Measurements from ENCODE around the gene GTPBP1.

GTPBP1 gene

DNA sequence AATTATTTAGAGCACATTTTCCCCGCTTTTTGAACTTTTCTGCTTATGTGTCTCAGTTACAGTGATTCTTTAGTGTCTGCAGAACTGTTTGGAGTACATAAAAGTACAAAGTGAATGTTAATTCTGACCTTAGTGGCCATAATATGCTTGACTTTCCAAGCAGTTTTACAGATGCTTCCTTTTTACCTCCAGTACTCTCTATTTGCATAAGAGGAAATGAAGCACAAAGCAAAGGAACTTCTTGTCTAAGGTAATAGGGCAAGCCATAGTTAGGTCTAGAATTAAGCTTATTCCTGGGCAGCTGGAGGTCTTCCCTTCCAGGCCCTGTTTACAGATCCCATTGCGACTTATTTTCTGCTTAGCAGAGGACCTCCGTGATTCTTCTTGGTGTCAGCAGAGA is 3.6 kb downstream of the GTPBP1 start:
- TF ChIP-seq, protein P1, sequence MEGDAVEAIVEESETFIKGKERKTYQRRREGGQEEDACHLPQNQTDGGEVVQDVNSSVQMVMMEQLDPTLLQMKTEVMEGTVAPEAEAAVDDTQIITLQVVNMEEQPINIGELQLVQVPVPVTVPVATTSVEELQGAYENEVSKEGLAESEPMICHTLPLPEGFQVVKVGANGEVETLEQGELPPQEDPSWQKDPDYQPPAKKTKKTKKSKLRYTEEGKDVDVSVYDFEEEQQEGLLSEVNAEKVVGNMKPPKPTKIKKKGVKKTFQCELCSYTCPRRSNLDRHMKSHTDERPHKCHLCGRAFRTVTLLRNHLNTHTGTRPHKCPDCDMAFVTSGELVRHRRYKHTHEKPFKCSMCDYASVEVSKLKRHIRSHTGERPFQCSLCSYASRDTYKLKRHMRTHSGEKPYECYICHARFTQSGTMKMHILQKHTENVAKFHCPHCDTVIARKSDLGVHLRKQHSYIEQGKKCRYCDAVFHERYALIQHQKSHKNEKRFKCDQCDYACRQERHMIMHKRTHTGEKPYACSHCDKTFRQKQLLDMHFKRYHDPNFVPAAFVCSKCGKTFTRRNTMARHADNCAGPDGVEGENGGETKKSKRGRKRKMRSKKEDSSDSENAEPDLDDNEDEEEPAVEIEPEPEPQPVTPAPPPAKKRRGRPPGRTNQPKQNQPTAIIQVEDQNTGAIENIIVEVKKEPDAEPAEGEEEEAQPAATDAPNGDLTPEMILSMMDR (IDR thresholded peaks at IDR 0.05; ENCODE audit: low read depth, low read length) = no peak
- no peak overlapping the region for H3K4me3 ChIP-seq (ENCODE audit: low read depth, low read length)
- DNase-seq (ENCODE audit: low read depth, low spot score) = no peak
- in situ Hi-C loops (cut with HindIII; ENCODE audit: low sequenced_read_pairs) = no loop called here

- H3K4me3 ChIP-seq (ENCODE audit: low read depth, low read length) = no peak overlapping the region
- no peak for DNase-seq (ENCODE audit: low read depth, low spot score)
- in situ Hi-C loops (cut with HindIII; ENCODE audit: low sequenced_read_pairs) = no loop called here
- TF ChIP-seq, protein P1 (IDR thresholded peaks at IDR 0.05; ENCODE audit: low read depth, low read length) = no peak
Observed at GRCh38 chr22:38710351-38710750, 4.6 kb downstream of the GTPBP1 start.

DNA sequence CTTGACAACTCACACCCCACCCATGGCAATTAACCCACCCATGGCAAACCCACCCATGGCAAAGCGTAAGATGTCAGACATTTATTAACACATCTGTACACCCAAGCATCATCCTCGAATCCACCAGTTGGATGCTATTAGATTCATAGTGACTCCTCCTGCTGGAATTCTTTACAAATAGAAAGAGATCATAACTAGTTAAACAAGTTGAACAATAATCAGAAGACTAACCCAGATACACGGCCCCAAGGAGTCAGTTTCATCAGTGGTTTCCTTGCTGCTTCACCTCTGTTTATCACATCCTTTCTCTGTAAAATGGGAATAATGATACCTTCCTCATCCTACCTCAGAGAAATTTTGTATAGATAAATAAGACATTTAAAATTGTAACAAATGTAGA is 5.1 kb downstream of the GTPBP1 start:
- no peak for DNase-seq (ENCODE audit: low read depth, low spot score)
- in situ Hi-C loops (cut with HindIII; ENCODE audit: low sequenced_read_pairs) = no loop called here
- TF ChIP-seq, protein P1 (IDR thresholded peaks at IDR 0.05; ENCODE audit: low read depth, low read length) = no peak
- H3K4me3 ChIP-seq (ENCODE audit: low read depth, low read length) = no peak overlapping the region

GRCh38 chr22:38712486-38713207 is 6.9 kb downstream of the GTPBP1 start:
- DNase-seq (ENCODE audit: low read depth, low spot score) = no peak
- TF ChIP-seq, protein P1 (IDR thresholded peaks at IDR 0.05; ENCODE audit: low read depth, low read length) = no peak
- in situ Hi-C loops (cut with HindIII; ENCODE audit: low sequenced_read_pairs) = no loop called here
- H3K4me3 ChIP-seq (ENCODE audit: low read depth, low read length) = no peak overlapping the region

- no peak overlapping the region for H3K4me3 ChIP-seq (ENCODE audit: low read depth, low read length)
- in situ Hi-C loops (cut with HindIII; ENCODE audit: low sequenced_read_pairs) = no loop called here
- no peak for DNase-seq (ENCODE audit: low read depth, low spot score)
- TF ChIP-seq, protein P1 (IDR thresholded peaks at IDR 0.05; ENCODE audit: low read depth, low read length) = no peak
Observed at GRCh38 chr22:38713921-38714320, 8.2 kb downstream of the GTPBP1 start.

GRCh38 chr22:38715176-38715764 is 9.5 kb downstream of the GTPBP1 start:
- TF ChIP-seq, protein P1 (IDR thresholded peaks at IDR 0.05; ENCODE audit: low read depth, low read length) = no peak
- no peak overlapping the region for H3K4me3 ChIP-seq (ENCODE audit: low read depth, low read length)
- DNase-seq (ENCODE audit: low read depth, low spot score) = no peak
- in situ Hi-C loops (cut with HindIII; ENCODE audit: low sequenced_read_pairs) = no loop called here
